ENCODE measurements around the gene TOR3A.

TOR3A gene

GRCh38 chr1:179077396-179077795 lies 4.5 kb upstream of the TOR3A start:
- DNase-seq (ENCODE audit: low read depth), result no peak
- no peak overlapping the region for H3K4me3 ChIP-seq (ENCODE audit: low read length)
- no peak for TF ChIP-seq CTCF (conservative IDR thresholded peaks at IDR 0.05; ENCODE audit: low read depth, low read length)

- no peak overlapping the region for H3K4me3 ChIP-seq (ENCODE audit: low read length)
- peak; percentile 72 for TF ChIP-seq CTCF (conservative IDR thresholded peaks at IDR 0.05; ENCODE audit: low read depth, low read length)
- no peak for DNase-seq (ENCODE audit: low read depth)
These were observed 2.6 kb upstream of the TOR3A start for GRCh38 chr1:179079113-179079761.

- no peak for DNase-seq (ENCODE audit: low read depth)
- no peak for TF ChIP-seq CTCF (conservative IDR thresholded peaks at IDR 0.05; ENCODE audit: low read depth, low read length)
- peak overlapping the region; percentile 66 for H3K4me3 ChIP-seq (ENCODE audit: low read length)
These were observed 794 bp upstream of the TOR3A start for GRCh38 chr1:179080866-179081686.

GRCh38 chr1:179082333-179082998 lies 596 bp downstream of the TOR3A start:
- H3K4me3 ChIP-seq (ENCODE audit: low read length), result peak overlapping the region; percentile 66
- TF ChIP-seq CTCF (conservative IDR thresholded peaks at IDR 0.05; ENCODE audit: low read depth, low read length), result no peak
- DNase-seq (ENCODE audit: low read depth), result no peak

- no peak for DNase-seq (ENCODE audit: low read depth)
- no peak for TF ChIP-seq CTCF (conservative IDR thresholded peaks at IDR 0.05; ENCODE audit: low read depth, low read length)
- H3K4me3 ChIP-seq (ENCODE audit: low read length), result peak overlapping the region; percentile 66
These were observed 1.1 kb downstream of the TOR3A start for GRCh38 chr1:179082999-179083335.

- no peak for TF ChIP-seq CTCF (conservative IDR thresholded peaks at IDR 0.05; ENCODE audit: low read depth, low read length)
- no peak for DNase-seq (ENCODE audit: low read depth)
- H3K4me3 ChIP-seq (ENCODE audit: low read length), result no peak overlapping the region
These were observed 1.7 kb downstream of the TOR3A start for GRCh38 chr1:179083533-179083932.
